Measurements from ENCODE around the gene APLN. TPM values are rescaled to one million over a fixed set of nuclear protein-coding genes. Genes with fewer than 3 reads are reported as not detected.
A peak's percentile ranks its signal among the peaks of the same experiment; 100 is the strongest.

The APLN gene
- total RNA-seq, 2 experiments from 2014 or later = 0.26 to 0.36 TPM

- intact Hi-C loops (cut with micrococcal nuclease) = loop anchor here (1.0 to 10.0 kb wide), 6 partner anchors 119 to 568 kb away; partner anchors contain the start of genes RAB33A and UTP14A
- Mint-ChIP-seq H3K36me3 (no peaks in the 10 kb centered on the region), H3K4me3 (no peak overlapping the region), H3K4me1 (ENCODE audit: low read depth) (peaks cover 15% of the 10 kb centered on the region), H3K9me3 (no peaks in the 10 kb centered on the region), H3K27me3 (no peaks in the 10 kb centered on the region), H3K27ac (no peak overlapping the region)
- DNase-seq = peak; percentile 55
- ChIA-PET POLR2A (no interaction called here), CTCF (interaction anchor here (1.0 to 2.3 kb wide), 4 partner anchors 119 to 454 kb away, joined by 3 to 12 read pairs (median 4); no protein-coding TSS in a partner anchor)
Measured at GRCh38 chrX:129606918-129607317, 47.8 kb downstream of the APLN start.

- H3K27me3 Mint-ChIP-seq = no peaks in the 10 kb centered on the region
- POLR2A ChIA-PET = no interaction called here
- H3K4me1 Mint-ChIP-seq (ENCODE audit: low read depth) = peaks cover 14% of the 10 kb centered on the region
- no peak overlapping the region for H3K4me3 Mint-ChIP-seq
- no peak overlapping the region for H3K27ac Mint-ChIP-seq
- H3K9me3 Mint-ChIP-seq = no peaks in the 10 kb centered on the region
- intact Hi-C loops (cut with micrococcal nuclease) = loop anchor here (10.0 kb wide), 3 partner anchors 154 to 574 kb away; partner anchors contain the start of gene RAB33A
- DNase-seq = peak; percentile 18
- CTCF ChIA-PET = interaction anchor here (0.6 to 2.4 kb wide), 15 partner anchors 10 to 1169 kb away, joined by 3 to 16 read pairs (median 4); partner anchors contain the start of gene SLC25A14
- no peaks in the 10 kb centered on the region for H3K36me3 Mint-ChIP-seq
Measured at GRCh38 chrX:129600981-129601424, 53.8 kb downstream of the APLN start.

DNA sequence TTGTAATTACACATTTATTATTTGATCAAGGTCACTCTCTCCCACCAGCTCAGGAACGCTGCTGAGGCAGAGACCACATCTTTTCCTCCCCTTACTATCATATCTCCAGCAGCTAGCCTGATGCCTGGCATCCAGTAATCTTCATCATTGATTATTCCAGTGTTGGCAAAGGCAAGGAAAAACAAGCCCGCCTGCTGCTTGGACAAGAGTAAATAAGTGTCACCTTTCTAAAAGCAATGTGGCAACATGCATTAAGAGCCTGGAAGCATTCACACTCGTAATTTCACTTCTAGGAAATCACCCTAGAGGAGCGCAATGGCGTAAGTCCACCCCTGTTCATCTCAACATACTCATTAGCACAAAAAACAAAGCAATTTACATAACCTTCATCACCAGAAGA lies 54.8 kb downstream of the APLN start:
- no peaks in the 10 kb centered on the region for H3K27me3 Mint-ChIP-seq
- H3K4me3 Mint-ChIP-seq = no peak overlapping the region
- ChIA-PET POLR2A (no interaction called here), CTCF (interaction anchor here (2.4 kb wide), 1 partner anchor 38 kb away, joined by 8 read pairs; no protein-coding TSS in a partner anchor)
- H3K9me3 Mint-ChIP-seq = no peaks in the 10 kb centered on the region
- H3K27ac Mint-ChIP-seq = no peak overlapping the region
- intact Hi-C loops (cut with micrococcal nuclease) = loop anchor here (10.0 kb wide), 3 partner anchors 155 to 575 kb away; partner anchors contain the start of gene RAB33A
- H3K36me3 Mint-ChIP-seq = no peaks in the 10 kb centered on the region
- DNase-seq = no peak
- H3K4me1 Mint-ChIP-seq (ENCODE audit: low read depth) = peaks cover 11% of the 10 kb centered on the region

- no peaks in the 10 kb centered on the region for H3K9me3 Mint-ChIP-seq
- CTCF ChIA-PET = interaction anchor here (1.3 kb wide), 1 partner anchor 429 kb away, joined by 3 read pairs; no protein-coding TSS in a partner anchor
- no peak overlapping the region for H3K4me3 Mint-ChIP-seq
- H3K27ac Mint-ChIP-seq = no peak overlapping the region
- H3K36me3 Mint-ChIP-seq = no peaks in the 10 kb centered on the region
- H3K4me1 Mint-ChIP-seq (ENCODE audit: low read depth) = peaks cover 11% of the 10 kb centered on the region
- H3K27me3 Mint-ChIP-seq = no peaks in the 10 kb centered on the region
- POLR2A ChIA-PET = no interaction called here
- intact Hi-C loops (cut with micrococcal nuclease) = no loop called here
- DNase-seq = no peak
Measured at GRCh38 chrX:129599499-129599898, 55.3 kb downstream of the APLN start.

GRCh38 chrX:129597905-129598304 lies 56.9 kb downstream of the APLN start:
- intact Hi-C loops (cut with micrococcal nuclease) = no loop called here
- DNase-seq = no peak
- Mint-ChIP-seq H3K27me3 (no peaks in the 10 kb centered on the region), H3K4me3 (no peak overlapping the region), H3K4me1 (ENCODE audit: low read depth) (peaks cover 3% of the 10 kb centered on the region), H3K9me3 (no peaks in the 10 kb centered on the region), H3K36me3 (no peaks in the 10 kb centered on the region), H3K27ac (no peak overlapping the region)
- CTCF ChIA-PET = no interaction called here
- POLR2A ChIA-PET = interaction anchor here (0.5 kb wide), 1 partner anchor 133 kb away, joined by 3 read pairs; no protein-coding TSS in a partner anchor

- intact Hi-C loops (cut with micrococcal nuclease) = no loop called here
- Mint-ChIP-seq H3K27ac (no peak overlapping the region), H3K4me1 (ENCODE audit: low read depth) (no peaks in the 10 kb centered on the region), H3K27me3 (no peaks in the 10 kb centered on the region), H3K36me3 (no peaks in the 10 kb centered on the region), H3K4me3 (no peak overlapping the region), H3K9me3 (no peaks in the 10 kb centered on the region)
- DNase-seq = no peak
- ChIA-PET POLR2A (interaction anchor here (0.6 kb wide), 1 partner anchor 307 kb away, joined by 4 read pairs; no protein-coding TSS in a partner anchor), CTCF (interaction anchor here (1.5 kb wide), 1 partner anchor 8 kb away, joined by 4 read pairs; no protein-coding TSS in a partner anchor)
Measured at GRCh38 chrX:129596077-129596476, 58.7 kb downstream of the APLN start.

Other genes with a start within 250 kb of the APLN start
- under 1 TPM; 0.10 to 0.21 TPM for gene SMARCA1, start 131.5 kb downstream of the APLN start, total RNA-seq
- 1 to 10 TPM; 2.8 to 3.2 TPM for gene OCRL, start 114.7 kb downstream of the APLN start, total RNA-seq
- under 1 TPM; 0.80 to 0.93 TPM for gene XPNPEP2, start 84.0 kb upstream of the APLN start, total RNA-seq
- 100 to 1,000 TPM; 126 to 133 TPM for gene SASH3, start 125.0 kb upstream of the APLN start, total RNA-seq
- 10 to 100 TPM in 1 of 2 experiments, 1 to 10 TPM in 1; 9.0 to 11.0 TPM for gene ZDHHC9, start 188.9 kb upstream of the APLN start, total RNA-seq

Measured in activated CD4-positive, alpha-beta memory T cell treated with anti-CD3 and anti-CD28 coated beads for 36 hours (primary cell).